NCI-H187 treated with DMSO at 0.1 percent for 48 hours (cell line): Measurements from ENCODE around the gene CDC14C.

Source experiments
- DNase-seq: peaks from one replicate; lab custom pipeline; 2025; lab: John Stamatoyannopoulos, UW

CDC14C gene

DNA sequence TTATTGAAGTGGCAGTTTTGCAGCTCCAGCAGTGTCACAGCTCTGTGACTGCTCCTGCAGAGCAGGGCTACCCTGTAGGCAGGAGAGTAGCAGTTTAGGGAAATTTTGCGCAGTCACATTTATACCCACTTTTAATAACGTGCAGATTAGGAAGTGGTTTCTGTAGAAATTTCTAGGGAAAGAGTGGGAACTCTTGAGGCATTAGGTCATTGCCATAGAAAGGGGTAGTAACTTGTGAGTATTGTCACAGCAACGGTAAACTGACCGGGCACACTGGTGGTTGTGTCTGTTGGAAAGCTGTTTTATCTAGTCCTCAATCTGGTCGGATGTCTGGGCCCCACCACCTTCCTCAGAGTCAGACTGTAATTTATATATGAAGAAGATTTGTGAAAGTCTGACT is 51.9 kb downstream of the CDC14C start:
- no peak for DNase-seq

DNA sequence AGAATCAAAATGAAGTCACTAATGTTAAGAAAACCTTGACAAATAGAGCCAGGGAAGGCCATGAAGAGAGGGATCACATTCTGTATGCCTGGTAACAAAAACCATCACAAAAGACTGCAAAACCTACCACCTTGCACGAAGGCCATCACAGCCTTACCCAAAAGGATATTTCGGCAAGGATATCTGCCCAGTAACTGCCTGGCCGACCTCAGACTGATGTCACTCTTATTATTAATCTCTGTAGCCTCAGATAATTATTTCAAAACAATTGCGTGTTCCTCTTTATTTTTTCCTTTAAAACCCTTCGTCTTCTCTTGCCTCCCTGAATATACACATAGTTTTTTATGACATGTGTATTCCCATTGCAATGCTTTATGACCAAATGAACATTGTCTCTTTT is 52.5 kb downstream of the CDC14C start:
- DNase-seq = no peak
